Measurements from ENCODE around the gene ZC3H8.

DNA sequence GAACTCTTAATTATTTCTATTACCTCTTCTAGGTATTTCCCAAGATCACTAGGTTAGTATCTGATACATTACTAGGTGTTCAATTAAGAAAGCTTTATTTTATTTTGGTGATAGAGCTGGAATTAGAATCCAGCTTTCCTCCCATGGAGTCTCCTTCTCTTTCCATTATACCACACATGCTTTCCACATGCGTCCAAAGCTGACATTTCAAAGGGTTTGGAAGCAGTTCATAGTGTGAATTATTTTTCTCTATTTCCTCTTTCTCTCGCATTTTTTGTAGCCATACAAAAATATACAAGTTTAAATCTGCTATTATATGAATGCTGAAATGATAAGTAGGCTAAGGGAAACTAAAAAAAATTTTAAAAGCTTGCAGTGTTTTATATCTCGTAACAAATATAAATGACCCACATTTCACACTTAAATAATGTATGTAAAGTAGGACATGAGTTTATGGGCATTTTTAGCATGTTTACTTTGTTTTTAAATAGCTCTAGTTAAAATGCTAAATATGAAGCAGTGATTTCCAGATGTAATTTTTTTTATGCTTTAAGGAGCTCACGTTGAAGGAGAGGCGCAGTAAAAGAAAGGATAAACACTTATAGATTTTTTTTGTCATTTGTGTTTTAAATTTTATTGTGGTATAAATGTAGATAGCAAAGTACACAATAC lies 40.7 kb upstream of the ZC3H8 start:
- TF ChIP-seq CTCF (IDR thresholded peaks at IDR 0.05) (no peak), POLR2A (IDR thresholded peaks at IDR 0.05) (no peak)
